Limb (tissue), 2 donors: Measurements from ENCODE around the gene TPM4.
"Not testable (repeated sequence)": the region's sequence is repeated elsewhere in the genome, so short reads cannot be mapped to it uniquely, and the experiment has no call there.

Experiments used
- DNase-seq, 2 donors: peaks; one replicate each; pipeline ENCODE4 v3.0.0-alpha.2; 2016; ENCODE audit errors: extremely low spot score in 2 of 2

Gene TPM4

GRCh38 chr19:16095071-16095571 lies 18.8 kb downstream of the TPM4 start:
- no peak for DNase-seq

GRCh38 chr19:16096280-16096855 lies 20.1 kb downstream of the TPM4 start:
- DNase-seq = no peak

- no peak for DNase-seq
Measured at GRCh38 chr19:16098416-16098768, 22.1 kb downstream of the TPM4 start.

DNA sequence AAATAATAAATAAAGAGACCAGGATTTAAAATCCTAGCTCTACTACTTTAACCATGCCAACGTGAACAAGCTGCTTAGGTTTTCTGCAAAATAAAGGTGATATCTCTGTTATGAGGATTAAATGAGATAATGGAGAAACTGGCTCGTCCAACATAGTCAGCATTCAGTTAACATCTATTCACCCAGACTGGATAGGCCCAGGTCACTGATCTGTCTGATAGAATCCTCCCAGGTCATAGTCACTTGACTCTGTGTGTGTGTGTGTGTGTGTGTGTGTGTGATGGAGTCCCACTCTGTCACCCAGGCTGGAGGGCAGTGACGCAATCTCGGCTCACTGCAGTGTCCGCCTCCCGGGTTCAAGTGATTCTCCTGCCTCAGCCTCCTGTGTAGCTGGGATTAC lies 22.5 kb downstream of the TPM4 start:
- no peak for DNase-seq

DNA sequence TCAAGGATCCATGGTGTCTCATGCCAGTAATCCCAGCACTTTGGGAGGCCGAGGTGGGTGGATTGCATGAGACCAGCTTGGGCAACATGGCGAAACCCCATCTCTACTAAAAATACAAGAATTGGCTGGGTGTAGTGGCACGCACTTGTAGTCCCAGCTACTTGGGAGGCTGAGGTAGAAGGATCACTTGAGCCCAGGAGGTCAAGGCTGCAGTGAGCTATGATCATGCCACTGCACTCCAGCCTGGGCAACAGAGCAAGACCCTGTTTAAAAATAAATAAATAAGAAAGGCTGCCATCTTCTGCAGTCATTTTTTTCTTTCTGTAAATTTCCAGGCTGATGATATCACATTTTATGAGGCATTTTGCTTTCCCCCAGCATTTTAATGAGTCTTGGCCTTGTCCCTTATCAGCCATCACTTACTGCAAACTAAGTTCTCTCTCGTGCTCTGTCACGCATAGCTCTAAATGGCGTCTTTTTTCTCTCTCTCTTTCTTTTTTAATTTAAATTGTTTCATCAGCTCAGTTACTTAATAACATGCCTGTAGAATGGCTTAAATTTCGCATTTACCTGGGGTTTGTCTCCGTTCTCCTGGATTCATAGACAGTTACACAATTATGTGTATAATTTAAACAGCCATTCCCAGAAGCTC lies 23.1 kb downstream of the TPM4 start:
- DNase-seq = not testable (repeated sequence)

DNA sequence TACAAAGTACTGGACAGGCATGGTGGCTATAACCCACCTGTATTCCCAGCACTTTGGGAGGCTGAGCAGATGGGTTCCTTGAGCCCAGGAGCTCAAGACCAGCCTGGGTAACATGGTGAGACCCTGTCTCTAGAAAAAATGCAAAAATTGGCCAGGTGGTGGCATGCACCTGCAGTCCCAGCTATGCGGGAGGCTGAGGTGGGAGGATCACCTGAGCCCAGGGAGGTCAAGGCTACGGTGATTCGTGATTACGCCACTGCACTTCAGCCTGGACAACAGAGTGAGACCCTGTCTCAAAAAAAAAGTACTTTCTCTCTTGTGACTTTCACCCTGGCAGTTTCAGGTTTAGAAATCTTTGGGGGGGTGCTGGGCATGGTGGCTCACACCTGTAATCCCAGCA lies 24.2 kb downstream of the TPM4 start:
- DNase-seq = no peak

GRCh38 chr19:16104722-16105121 lies 28.4 kb downstream of the TPM4 start:
- DNase-seq = no peak

DNA sequence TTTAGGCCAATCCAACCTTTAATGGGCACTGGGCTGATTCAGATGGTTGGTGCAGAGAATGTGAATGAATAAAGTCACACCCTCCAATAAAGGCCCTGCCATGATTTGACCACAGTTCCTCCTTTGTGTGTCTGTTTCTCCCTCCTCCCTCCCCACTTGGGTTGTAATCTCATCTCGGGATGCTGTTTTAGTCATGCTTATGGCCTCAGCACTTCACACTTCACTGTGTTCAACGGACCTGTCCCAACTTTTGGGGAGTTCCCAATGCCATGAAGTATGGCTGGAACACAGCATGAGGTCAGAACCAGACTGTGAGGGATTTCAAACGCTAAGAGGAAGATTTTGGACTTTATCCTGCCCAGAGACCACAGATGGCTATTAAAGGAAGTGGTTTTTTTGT lies 29.8 kb downstream of the TPM4 start:
- no peak for DNase-seq

DNA sequence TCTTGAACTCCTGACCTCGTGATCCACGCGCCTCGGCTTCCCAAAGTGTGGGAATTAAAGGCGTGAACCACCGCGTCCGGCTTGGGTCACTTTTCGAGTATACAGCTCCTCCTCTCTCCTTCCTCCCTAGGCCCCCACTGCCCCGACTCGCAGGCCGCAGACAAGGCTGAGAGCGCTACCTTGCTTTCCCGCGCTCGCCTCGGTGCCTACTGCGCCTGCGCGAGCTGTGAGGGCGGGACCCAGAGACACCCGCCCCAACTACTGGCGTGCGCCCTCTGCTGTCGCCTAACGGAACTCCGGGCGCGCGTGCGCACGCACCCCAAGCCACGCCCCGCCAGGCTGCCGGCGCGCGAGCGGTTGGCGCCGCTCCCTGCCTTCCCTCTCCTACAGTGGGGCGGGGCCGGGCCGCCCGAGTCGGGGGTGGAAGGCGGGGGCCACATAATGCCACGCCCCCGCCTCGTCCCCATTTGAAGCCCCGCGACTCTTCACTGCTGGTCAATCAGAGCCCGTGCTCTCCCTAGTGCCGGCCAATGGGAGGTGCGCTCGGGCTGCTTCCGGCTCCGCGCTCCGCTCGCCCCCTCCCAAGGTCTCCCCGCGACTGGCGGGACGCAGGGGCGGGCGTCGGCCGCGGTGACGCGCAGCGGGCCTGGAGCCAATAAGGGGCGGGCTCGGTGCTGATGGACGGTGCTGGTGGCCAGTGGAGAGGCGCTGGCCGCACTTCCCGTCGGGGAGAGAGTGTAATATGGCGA lies 35.0 kb downstream of the TPM4 start, which contains the start of gene RAB8A:
RAB8A (plus strand) TSS at position 730 of the 749 bp plus-strand sequence; CDS start at position 743, 13 bp downstream.
- peak; percentile 99 to 100 for DNase-seq

- DNase-seq = no peak
Measured at GRCh38 chr19:16111909-16112752, 35.8 kb downstream of the TPM4 start.

- DNase-seq = no peak
Measured at GRCh38 chr19:16112778-16113177, 36.5 kb downstream of the TPM4 start.

GRCh38 chr19:16113727-16114126 lies 37.4 kb downstream of the TPM4 start:
- DNase-seq = no peak

DNA sequence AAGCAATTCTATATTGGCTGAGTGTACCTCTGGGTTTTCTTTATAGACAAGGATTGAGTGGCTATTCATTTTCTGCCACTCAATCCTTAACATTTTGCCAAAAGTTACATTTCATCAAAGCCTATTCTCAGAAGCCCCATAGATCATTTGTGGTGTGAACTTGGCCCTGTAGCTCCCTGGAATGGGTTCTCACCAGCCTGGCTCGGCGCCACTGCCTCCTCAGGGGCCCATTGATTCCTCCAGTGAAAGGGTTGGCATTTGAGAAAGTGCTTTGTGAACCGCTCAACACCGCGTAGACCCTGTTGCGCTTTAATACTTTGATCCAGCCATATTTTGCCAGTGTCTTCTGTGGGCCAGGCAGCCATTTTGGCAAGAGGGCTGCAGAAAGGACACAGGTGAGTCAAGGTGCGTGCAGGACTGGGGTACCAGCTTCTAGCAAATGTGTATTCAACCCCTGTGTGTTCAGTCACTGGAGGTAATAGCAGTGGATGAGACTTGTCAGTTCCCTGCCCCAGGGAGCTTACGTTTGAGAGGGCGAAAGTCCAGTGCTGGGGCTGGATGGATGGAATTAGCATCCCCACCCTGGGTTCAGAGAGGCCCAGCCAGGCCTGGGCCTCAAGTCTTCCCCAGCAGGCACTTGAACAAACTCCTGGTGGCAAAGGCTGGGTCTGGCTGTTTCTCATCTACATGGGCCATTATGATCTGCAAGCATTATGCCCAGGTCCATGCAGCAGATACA lies 39.2 kb downstream of the TPM4 start:
- DNase-seq = no peak

DNA sequence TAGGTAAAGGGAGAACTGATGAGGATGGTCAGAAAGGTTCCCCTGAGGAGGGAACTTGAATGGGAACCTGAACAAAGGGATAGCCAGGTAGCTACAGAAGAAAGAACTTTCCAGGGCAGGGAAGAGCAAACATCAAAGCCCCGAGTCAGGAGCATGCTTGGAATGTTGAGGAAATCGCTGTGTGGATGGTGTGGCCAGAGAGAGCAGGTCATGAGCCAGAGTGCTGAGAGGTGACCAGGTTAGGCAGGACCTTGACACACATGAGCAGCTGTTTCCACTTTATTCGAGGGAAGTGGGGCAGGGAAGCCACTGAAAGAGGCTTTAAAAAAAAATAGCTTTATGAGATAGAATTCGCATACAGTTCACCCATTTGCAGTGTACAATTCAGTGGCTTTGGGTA lies 39.8 kb downstream of the TPM4 start:
- DNase-seq = no peak

DNA sequence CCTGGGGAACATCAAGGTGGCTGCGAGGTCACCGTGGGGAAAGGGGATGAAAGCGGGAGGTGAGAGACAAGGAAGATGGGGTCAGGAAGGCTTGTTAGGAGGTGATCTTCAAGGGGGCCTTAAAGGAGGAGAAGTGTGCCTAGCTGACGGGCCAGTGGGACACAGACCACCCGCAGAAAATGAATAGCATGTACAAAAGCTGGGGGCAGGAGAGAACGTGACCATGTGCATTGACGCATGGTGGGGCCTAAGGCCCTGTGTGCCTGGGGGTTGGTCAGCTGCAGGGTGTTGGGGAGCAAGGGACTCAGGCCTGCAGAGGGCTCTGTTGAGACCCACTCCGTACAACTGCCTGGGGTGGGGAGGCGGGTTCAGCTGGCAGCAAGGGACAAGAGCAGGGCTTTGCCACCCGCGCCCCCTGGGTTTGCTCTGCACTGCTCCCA lies 41.3 kb downstream of the TPM4 start:
- DNase-seq = no peak

GRCh38 chr19:16118489-16119033 lies 42.3 kb downstream of the TPM4 start:
- no peak for DNase-seq

GRCh38 chr19:16119075-16119857 lies 43.0 kb downstream of the TPM4 start:
- DNase-seq = not testable (repeated sequence)

- no peak for DNase-seq
Measured at GRCh38 chr19:16121141-16121540, 44.8 kb downstream of the TPM4 start.

GRCh38 chr19:16121967-16122366 lies 45.7 kb downstream of the TPM4 start:
- no peak for DNase-seq

GRCh38 chr19:16124953-16125352 lies 48.7 kb downstream of the TPM4 start:
- DNase-seq = no peak
